Left renal pelvis (tissue), 4 donors: ENCODE data around the gene MAP3K2. TPM values are rescaled to one million over a fixed set of nuclear protein-coding genes. Genes with fewer than 3 reads are reported as not detected.
"Not testable (repeated sequence)": the region's sequence is repeated elsewhere in the genome, so short reads cannot be mapped to it uniquely, and the experiment has no call there.

Experiments
- DNase-seq, 4 donors: peaks; one replicate each; pipeline ENCODE4 v3.0.0-alpha.2; 2013; ENCODE audit warnings: low read depth in 4 of 4, low spot score in 3 of 4
- polyA plus RNA-seq, 4 donors: library from polyadenylated mRNA; unstranded; fragments of 120-200 nt; gene quantifications; one replicate each; pipeline ENCODE4 v1.2.1, GENCODE V29; 2013; ENCODE audit not compliant: insufficient read length in 4 of 4

Gene MAP3K2
- polyA plus RNA-seq, 4 donors, result 20.7 to 30.6 (median 25.8) TPM

- DNase-seq, result no peak
These were observed 34.2 kb upstream of the MAP3K2 start for GRCh38 chr2:127421871-127422558.

GRCh38 chr2:127421116-127421800 is 33.5 kb upstream of the MAP3K2 start:
- DNase-seq, result no peak

- no peak for DNase-seq
These were observed 32.5 kb upstream of the MAP3K2 start for GRCh38 chr2:127420039-127420864.

- DNase-seq, result no peak
These were observed 31.8 kb upstream of the MAP3K2 start for GRCh38 chr2:127419448-127420038.

- DNase-seq, result no peak
These were observed 31.3 kb upstream of the MAP3K2 start for GRCh38 chr2:127419112-127419430.

- DNase-seq, result no peak
These were observed 30.7 kb upstream of the MAP3K2 start, which contains the start of gene PROC for GRCh38 chr2:127418300-127419111. Gene PROC, plus strand, starts transcription at chr2:127418427. Its CDS starts 1,516 bp downstream, at chr2:127419943.

GRCh38 chr2:127417406-127417805 is 29.6 kb upstream of the MAP3K2 start:
- DNase-seq, result no peak

- no peak for DNase-seq
These were observed 28.8 kb upstream of the MAP3K2 start for GRCh38 chr2:127416506-127417001.

- DNase-seq, result peak in 2 of 4 donors; percentile 51 to 59
These were observed 28.1 kb upstream of the MAP3K2 start for GRCh38 chr2:127415593-127416505.

- no peak for DNase-seq
These were observed 27.1 kb upstream of the MAP3K2 start for GRCh38 chr2:127414638-127415592.

- DNase-seq, result no peak
These were observed 26.2 kb upstream of the MAP3K2 start for GRCh38 chr2:127413782-127414637.

GRCh38 chr2:127413200-127413599 is 25.4 kb upstream of the MAP3K2 start:
- DNase-seq, result no peak

GRCh38 chr2:127411653-127412369 is 24.0 kb upstream of the MAP3K2 start:
- no peak for DNase-seq

- DNase-seq, result no peak
These were observed 23.3 kb upstream of the MAP3K2 start for GRCh38 chr2:127410871-127411652.

GRCh38 chr2:127409716-127410115 is 21.9 kb upstream of the MAP3K2 start:
- DNase-seq, result not testable (repeated sequence)

GRCh38 chr2:127408807-127409099 is 21.0 kb upstream of the MAP3K2 start:
- DNase-seq, result no peak
